ENCODE results near the gene VDAC2.

DNA sequence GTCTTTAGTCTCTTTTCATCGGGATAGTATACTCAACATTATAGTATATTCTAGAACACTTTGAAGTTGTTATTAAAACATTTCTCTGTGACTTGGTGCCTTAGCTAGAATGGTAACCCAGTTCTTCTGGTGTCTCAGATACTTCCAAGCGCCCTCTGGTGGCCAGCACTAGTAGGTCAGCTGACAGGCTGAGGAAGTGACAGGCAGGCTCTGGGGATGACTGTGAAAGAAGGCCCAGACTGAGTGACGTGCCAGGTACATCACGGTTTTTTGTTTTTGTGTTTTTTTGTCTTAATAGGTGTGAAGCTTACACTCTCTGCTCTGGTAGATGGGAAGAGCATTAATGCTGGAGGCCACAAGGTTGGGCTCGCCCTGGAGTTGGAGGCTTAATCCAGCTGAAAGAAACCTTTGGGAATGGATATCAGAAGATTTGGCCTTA is 20.0 kb downstream of the VDAC2 start:
- no peak for TF ChIP-seq POLR2A (IDR thresholded peaks at IDR 0.05)
- TF ChIP-seq, protein P1, sequence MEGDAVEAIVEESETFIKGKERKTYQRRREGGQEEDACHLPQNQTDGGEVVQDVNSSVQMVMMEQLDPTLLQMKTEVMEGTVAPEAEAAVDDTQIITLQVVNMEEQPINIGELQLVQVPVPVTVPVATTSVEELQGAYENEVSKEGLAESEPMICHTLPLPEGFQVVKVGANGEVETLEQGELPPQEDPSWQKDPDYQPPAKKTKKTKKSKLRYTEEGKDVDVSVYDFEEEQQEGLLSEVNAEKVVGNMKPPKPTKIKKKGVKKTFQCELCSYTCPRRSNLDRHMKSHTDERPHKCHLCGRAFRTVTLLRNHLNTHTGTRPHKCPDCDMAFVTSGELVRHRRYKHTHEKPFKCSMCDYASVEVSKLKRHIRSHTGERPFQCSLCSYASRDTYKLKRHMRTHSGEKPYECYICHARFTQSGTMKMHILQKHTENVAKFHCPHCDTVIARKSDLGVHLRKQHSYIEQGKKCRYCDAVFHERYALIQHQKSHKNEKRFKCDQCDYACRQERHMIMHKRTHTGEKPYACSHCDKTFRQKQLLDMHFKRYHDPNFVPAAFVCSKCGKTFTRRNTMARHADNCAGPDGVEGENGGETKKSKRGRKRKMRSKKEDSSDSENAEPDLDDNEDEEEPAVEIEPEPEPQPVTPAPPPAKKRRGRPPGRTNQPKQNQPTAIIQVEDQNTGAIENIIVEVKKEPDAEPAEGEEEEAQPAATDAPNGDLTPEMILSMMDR (IDR thresholded peaks at IDR 0.05) = peak in 1 of 3 donors; percentile 70
